Kidney (tissue), 14 donors: ENCODE measurements around the gene MORN4. TPM values are rescaled to one million over a fixed set of nuclear protein-coding genes. Genes with fewer than 3 reads are reported as not detected.
A peak's percentile ranks its signal among the peaks of the same experiment; 100 is the strongest.

Experiments
- DNase-seq, 5 donors: peaks; one replicate each; pipeline ENCODE4 v3.0.0-alpha.2; 2013 to 2020
- FAIRE-seq: peaks from 2 replicates; lab custom pipeline; 2012; peaks lifted over from hg19 to GRCh38; lab: Jason Lieb, UNC
- H3K27ac ChIP-seq, 2 donors: one replicate each; pipeline ENCODE4 v1.7.0; 2013; ENCODE audit warnings: low read depth in 2 of 2, low read length in 2 of 2, inconsistent platforms in 1 of 2
- H3K27me3 ChIP-seq: one replicate; pipeline ENCODE4 v1.7.1; 2013; ENCODE audit warnings: low read length, inconsistent platforms; ENCODE audit not compliant: control insufficient read depth, insufficient read depth
- H3K36me3 ChIP-seq, 3 donors: one replicate each; pipeline versions ENCODE4 v1.7.0 to v1.7.1; 2013; ENCODE audit warnings: low read length in 3 of 3, control low read depth in 1 of 3, inconsistent platforms in 1 of 3; ENCODE audit not compliant: insufficient read depth in 3 of 3, control insufficient read depth in 2 of 3
- H3K4me1 ChIP-seq, 3 donors: one replicate each; pipeline versions ENCODE4 v1.7.0 to v1.7.1; 2013; ENCODE audit warnings: low read length in 3 of 3, inconsistent platforms in 1 of 3, low read depth in 1 of 3; ENCODE audit not compliant: control insufficient read depth in 2 of 3, insufficient read depth in 2 of 3
- H3K4me3 ChIP-seq, 3 donors: one replicate each; pipeline versions ENCODE4 v1.7.0 to v1.8.1; 2013; ENCODE audit warnings: low read length in 3 of 3, control low read depth in 1 of 3, inconsistent platforms in 1 of 3
- H3K9ac ChIP-seq, 3 donors: one replicate each; pipeline versions ENCODE4 v1.7.0 to v1.7.1; 2013; ENCODE audit warnings: low read length in 3 of 3, control low read depth in 1 of 3, inconsistent platforms in 1 of 3
- H3K9me3 ChIP-seq, 3 donors: one replicate each; pipeline versions ENCODE4 v1.7.0 to v1.7.1; 2013; ENCODE audit warnings: low read length in 3 of 3, control low read depth in 1 of 3, inconsistent platforms in 1 of 3; ENCODE audit not compliant: control insufficient read depth in 2 of 3, insufficient read depth in 1 of 3
- intact Hi-C: fragments of 100-400 bp; cut with DNase I; formaldehyde crosslinking; loops from one replicate; pipeline ENCODE4 v1.11.1; 2022
- polyA plus RNA-seq: library from polyadenylated mRNA; stranded (reverse); fragments of 350-450 nt; fragmentation: Illumina TruSeq; extraction: RNeasy Lipid Tissue Mini Kit (QIAGEN cat#74804); gene quantifications from one replicate; pipeline ENCODE4 v1.2.3, GENCODE V29; 2014; ENCODE audit warnings: low read depth, low replicate concordance; ENCODE audit not compliant: insufficient read depth
- total RNA-seq: library from RNA; stranded (reverse); fragmentation: NEBNext Ultra II Directional; extraction: Animal tissue kit (Norgen Biotek cat#: 25700); gene quantifications from one replicate; pipeline ENCODE4 v1.2.1, GENCODE V29; 2021
- TF ChIP-seq, protein P1 (sequence below): IDR thresholded peaks from 3 replicates; pipeline ENCODE4 v1.5.1; 2012; ENCODE audit warnings: mild to moderate bottlenecking, moderate library complexity, borderline replicate concordance; ENCODE audit not compliant: insufficient read depth; ENCODE audit errors: extremely low read depth
- donor health status: control.
- donor health status: control.
- donor health status: control.
- donor health status: control.
- donor health status: control.
- donor health status: DM: yes; HTN: yes; CAD: no.
- donor health status: Normal renal cell carcinoma (clear cell type).

Gene MORN4
- total and polyA plus RNA-seq, 2 donors from 2014 or later: 9.1 to 21.2 TPM

DNA sequence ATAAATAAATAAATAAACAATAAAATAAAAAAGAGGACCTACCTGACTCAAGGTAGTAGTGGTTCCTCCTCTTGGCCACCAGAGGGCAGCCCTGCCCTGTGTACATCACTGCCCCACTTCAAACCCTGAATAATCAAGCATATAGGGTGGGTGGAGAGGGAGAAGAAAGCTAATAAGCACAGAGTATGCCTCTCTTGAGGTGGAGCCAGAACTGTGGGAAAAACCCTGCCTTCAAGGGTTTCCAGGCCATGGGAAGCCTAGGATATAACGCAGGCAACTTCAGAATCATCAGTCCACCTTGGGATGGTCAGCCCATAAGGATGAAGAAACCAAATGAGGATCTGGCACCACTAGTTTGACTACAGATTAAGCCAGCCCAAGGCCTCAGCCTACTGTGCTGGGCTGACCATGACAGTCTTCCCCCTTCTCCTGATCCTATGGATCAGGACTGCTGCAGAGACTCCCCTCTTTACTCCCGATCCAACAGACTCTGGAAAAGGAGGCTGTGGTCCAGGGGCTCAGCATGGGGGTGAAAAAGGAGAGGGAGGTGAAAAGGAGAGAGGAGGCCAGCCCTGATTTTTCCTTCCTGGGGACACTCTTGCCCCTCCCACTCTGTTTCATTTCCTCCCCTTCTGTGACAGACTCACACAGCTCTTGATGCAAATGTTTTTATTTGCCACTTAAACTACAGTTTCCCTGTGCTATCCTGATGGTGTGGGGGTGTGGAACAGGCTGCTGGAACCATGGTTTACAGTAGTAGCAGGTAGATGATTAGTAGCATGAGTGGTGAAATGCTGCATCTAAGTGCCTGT lies 43.7 kb upstream of the MORN4 start:
- peaks cover 0 to 2% (median 0%) of the 10 kb centered on the region in 3 donors for H3K4me1 ChIP-seq
- DNase-seq (peak in 3 of 5 donors; percentile 30 to 61 (median 49)), FAIRE-seq (peak; percentile 38)
- no peak overlapping the region for H3K9ac ChIP-seq
- no peaks in the 10 kb centered on the region for H3K27me3 ChIP-seq
- no peak overlapping the region for H3K27ac ChIP-seq
- no peak overlapping the region for H3K4me3 ChIP-seq
- TF ChIP-seq, protein P1, sequence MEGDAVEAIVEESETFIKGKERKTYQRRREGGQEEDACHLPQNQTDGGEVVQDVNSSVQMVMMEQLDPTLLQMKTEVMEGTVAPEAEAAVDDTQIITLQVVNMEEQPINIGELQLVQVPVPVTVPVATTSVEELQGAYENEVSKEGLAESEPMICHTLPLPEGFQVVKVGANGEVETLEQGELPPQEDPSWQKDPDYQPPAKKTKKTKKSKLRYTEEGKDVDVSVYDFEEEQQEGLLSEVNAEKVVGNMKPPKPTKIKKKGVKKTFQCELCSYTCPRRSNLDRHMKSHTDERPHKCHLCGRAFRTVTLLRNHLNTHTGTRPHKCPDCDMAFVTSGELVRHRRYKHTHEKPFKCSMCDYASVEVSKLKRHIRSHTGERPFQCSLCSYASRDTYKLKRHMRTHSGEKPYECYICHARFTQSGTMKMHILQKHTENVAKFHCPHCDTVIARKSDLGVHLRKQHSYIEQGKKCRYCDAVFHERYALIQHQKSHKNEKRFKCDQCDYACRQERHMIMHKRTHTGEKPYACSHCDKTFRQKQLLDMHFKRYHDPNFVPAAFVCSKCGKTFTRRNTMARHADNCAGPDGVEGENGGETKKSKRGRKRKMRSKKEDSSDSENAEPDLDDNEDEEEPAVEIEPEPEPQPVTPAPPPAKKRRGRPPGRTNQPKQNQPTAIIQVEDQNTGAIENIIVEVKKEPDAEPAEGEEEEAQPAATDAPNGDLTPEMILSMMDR: peak; percentile 84
- H3K9me3 ChIP-seq: no peaks in the 10 kb centered on the region
- intact Hi-C loops: no loop called here
- peaks cover 2 to 22% (median 19%) of the 10 kb centered on the region in 3 donors for H3K36me3 ChIP-seq

DNA sequence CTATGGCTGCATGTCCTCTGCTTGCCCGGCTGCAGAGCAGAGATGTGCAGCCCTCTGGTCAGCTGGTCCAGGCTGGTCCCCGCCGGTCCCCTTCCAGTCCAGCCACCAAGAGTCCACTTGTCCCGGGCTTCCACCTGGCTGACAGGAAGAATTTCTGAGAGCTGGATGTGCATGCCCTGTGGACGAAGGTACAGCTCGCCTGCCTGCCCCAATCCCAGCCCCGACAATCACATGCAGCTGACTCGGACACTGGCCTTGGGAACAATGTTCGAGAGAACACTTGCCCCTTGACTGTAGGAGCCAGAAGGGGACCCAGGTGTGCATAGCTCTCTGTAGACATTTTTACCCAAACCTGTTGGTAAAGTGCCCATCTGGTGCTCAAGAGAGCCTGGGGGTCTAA lies 41.9 kb upstream of the MORN4 start:
- no peaks in the 10 kb centered on the region for H3K4me1 ChIP-seq
- H3K4me3 ChIP-seq: no peak overlapping the region
- no peak overlapping the region for H3K27ac ChIP-seq
- TF ChIP-seq, protein P1: no peak
- no peaks in the 10 kb centered on the region for H3K9me3 ChIP-seq
- intact Hi-C loops: no loop called here
- no peak overlapping the region for H3K9ac ChIP-seq
- H3K27me3 ChIP-seq: no peaks in the 10 kb centered on the region
- peaks cover 2 to 26% (median 19%) of the 10 kb centered on the region in 3 donors for H3K36me3 ChIP-seq
- DNase-seq: no peak
- FAIRE-seq: no peak

DNA sequence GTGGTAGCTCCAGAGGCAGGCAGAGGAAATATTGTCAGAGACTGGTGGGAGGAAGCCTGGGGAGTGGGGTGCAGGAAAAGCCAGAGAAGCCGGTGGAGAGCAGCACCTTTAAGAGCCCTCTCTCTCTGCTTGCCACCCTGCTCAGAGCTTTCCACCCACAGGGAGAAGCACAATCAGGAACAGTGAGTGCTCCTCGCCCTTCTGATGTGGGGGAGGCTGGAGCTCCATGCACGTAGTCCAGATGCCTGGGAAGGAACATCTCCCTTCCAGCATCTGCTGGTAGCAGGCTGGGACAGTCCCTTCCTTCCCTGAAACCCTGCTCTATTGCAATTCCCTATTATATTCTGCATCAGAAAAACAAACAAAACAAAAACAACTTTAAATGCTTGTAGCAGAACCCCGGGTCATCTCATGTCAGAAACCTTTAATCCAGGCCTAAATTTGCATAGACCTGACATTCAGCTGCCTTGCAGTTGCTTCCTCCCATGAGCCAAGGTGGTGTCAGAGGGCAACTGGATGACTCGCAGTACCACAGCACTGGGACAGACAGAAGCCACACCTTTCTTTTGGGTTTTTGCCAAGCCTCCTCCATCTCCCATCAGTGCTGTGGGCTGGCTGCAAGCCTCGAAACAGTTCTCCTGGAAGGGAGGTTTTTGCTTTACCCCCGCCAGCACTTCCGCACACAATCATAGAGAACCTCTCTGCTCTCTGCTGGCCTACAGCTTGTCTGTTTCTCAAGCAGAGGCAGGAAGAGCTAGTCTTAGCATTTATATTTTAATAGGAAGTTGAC lies 40.6 kb upstream of the MORN4 start:
- no peaks in the 10 kb centered on the region for H3K4me1 ChIP-seq
- no peak for DNase-seq
- no peaks in the 10 kb centered on the region for H3K27me3 ChIP-seq
- H3K27ac ChIP-seq: no peak overlapping the region
- no peaks in the 10 kb centered on the region for H3K9me3 ChIP-seq
- no peak overlapping the region for H3K9ac ChIP-seq
- TF ChIP-seq, protein P1: no peak
- FAIRE-seq: no peak
- intact Hi-C loops: no loop called here
- H3K36me3 ChIP-seq: peaks cover 2 to 26% (median 23%) of the 10 kb centered on the region in 3 donors
- H3K4me3 ChIP-seq: no peak overlapping the region
